Fibroblast of skin of right biceps (primary cell): Measurements from ENCODE around the gene TNK2.
"Not testable (repeated sequence)": the region's sequence is repeated elsewhere in the genome, so short reads cannot be mapped to it uniquely, and the experiment has no call there.

Experiments used
- DNase-seq: peaks from one replicate; pipeline ENCODE4 v3.0.0-alpha.2; 2013

The TNK2 gene

GRCh38 chr3:195867631-195868335 lies 40.6 kb downstream of the TNK2 start:
- DNase-seq: no peak

GRCh38 chr3:195866686-195867511 lies 41.5 kb downstream of the TNK2 start:
- DNase-seq: no peak

GRCh38 chr3:195865752-195866151 lies 42.6 kb downstream of the TNK2 start:
- DNase-seq: no peak

GRCh38 chr3:195863121-195864061 lies 45.0 kb downstream of the TNK2 start:
- peak; percentile 76 for DNase-seq

- not testable (repeated sequence) for DNase-seq
Measured at GRCh38 chr3:195862318-195862717, 46.0 kb downstream of the TNK2 start.

GRCh38 chr3:195860456-195860855 lies 47.9 kb downstream of the TNK2 start:
- no peak for DNase-seq

- DNase-seq: no peak
Measured at GRCh38 chr3:195859846-195860411, 48.4 kb downstream of the TNK2 start.

GRCh38 chr3:195859061-195859845 lies 49.1 kb downstream of the TNK2 start:
- DNase-seq: peak; percentile 53

GRCh38 chr3:195856410-195857084 lies 51.8 kb downstream of the TNK2 start:
- DNase-seq: no peak

- DNase-seq: no peak
Measured at GRCh38 chr3:195855471-195856409, 52.6 kb downstream of the TNK2 start.

- no peak for DNase-seq
Measured at GRCh38 chr3:195854628-195855294, 53.6 kb downstream of the TNK2 start.

- DNase-seq: no peak
Measured at GRCh38 chr3:195853996-195854395, 54.4 kb downstream of the TNK2 start.

GRCh38 chr3:195853036-195853435 lies 55.3 kb downstream of the TNK2 start:
- no peak for DNase-seq

- DNase-seq: peak; percentile 85
Measured at GRCh38 chr3:195850857-195851543, 57.4 kb downstream of the TNK2 start.

- peak; percentile 45 for DNase-seq
Measured at GRCh38 chr3:195849322-195850074, 58.9 kb downstream of the TNK2 start.

GRCh38 chr3:195847055-195847950 lies 61.0 kb downstream of the TNK2 start:
- peak; percentile 33 for DNase-seq

GRCh38 chr3:195845483-195845882 lies 62.9 kb downstream of the TNK2 start:
- no peak for DNase-seq
